ENCODE measurements around the gene EFCAB11.

- TF ChIP-seq POLR2A (IDR thresholded peaks at IDR 0.05) (no peak), POLR2AphosphoS5 (IDR thresholded peaks at IDR 0.05) (no peak), EP300 (IDR thresholded peaks at IDR 0.05) (no peak)
Observed at GRCh38 chr14:89765346-89765745, 189.2 kb downstream of the EFCAB11 start.
